Neural cell (in vitro differentiated cells): Measurements from ENCODE around the gene ZCCHC24. TPM values are rescaled to one million over a fixed set of nuclear protein-coding genes. Genes with fewer than 3 reads are reported as not detected.

Experiments
- H2AFZ ChIP-seq: fragments of 200-600, 300-800 bp; sonication (generic), shearing (Covaris generic); 2 replicates; pipeline ENCODE4 v1.6.0; 2014; ENCODE audit warnings: low read depth, mild to moderate bottlenecking, antibody characterized with exemption, low read length, moderate library complexity
- H3F3A ChIP-seq: fragments of 200-600 bp; shearing (Covaris generic); 2 replicates; pipeline ENCODE4 v1.6.1; 2016; ENCODE audit warnings: mild to moderate bottlenecking, moderate library complexity, mixed read lengths, antibody characterized with exemption, low read length; ENCODE audit not compliant: insufficient read depth, poor library complexity, severe bottlenecking
- H3K27ac ChIP-seq: fragments of 200-600, 300-800 bp; sonication (generic), shearing (Covaris generic); 2 replicates; pipeline ENCODE4 v1.5.1; 2014; ENCODE audit warnings: mild to moderate bottlenecking, low read length, moderate library complexity
- H3K27me3 ChIP-seq: fragments of 300-800, 200-600 bp; sonication (generic), shearing (Covaris generic); 2 replicates; pipeline ENCODE4 v1.6.0; 2014; ENCODE audit warnings: mild to moderate bottlenecking, low read depth, low read length, moderate library complexity; ENCODE audit not compliant: insufficient read depth
- H3K36me3 ChIP-seq: fragments of 300-800, 200-600 bp; sonication (generic), shearing (Covaris generic); 2 replicates; pipeline ENCODE4 v1.5.1; 2014; ENCODE audit warnings: mild to moderate bottlenecking, antibody characterized with exemption, low read length, moderate library complexity; ENCODE audit not compliant: insufficient read depth
- H3K4me2 ChIP-seq: fragments of 300-800, 200-600 bp; sonication (generic), shearing (Covaris generic); 2 replicates; pipeline ENCODE4 v1.6.0; 2014; ENCODE audit warnings: mild to moderate bottlenecking, low read length
- H3K4me3 ChIP-seq: fragments of 300-800, 200-600 bp; sonication (generic), shearing (Covaris generic); 2 replicates; pipeline ENCODE4 v1.5.1; 2014; ENCODE audit warnings: mild to moderate bottlenecking, low read length, moderate library complexity
- H3K79me2 ChIP-seq: fragments of 200-600 bp; shearing (Covaris generic); replicated peaks from 2 replicates; pipeline ENCODE4 v1.6.0; 2014; ENCODE audit warnings: mild to moderate bottlenecking, low read length, moderate library complexity; ENCODE audit not compliant: insufficient read depth
- H3K9ac ChIP-seq: fragments of 300-800, 200-600 bp; sonication (generic), shearing (Covaris generic); 2 replicates; pipeline ENCODE4 v1.6.1; 2016; ENCODE audit warnings: mild to moderate bottlenecking, low read length, mixed read lengths
- H3K9me2 ChIP-seq: fragments of 200-600 bp; shearing (Covaris generic); 2 replicates; pipeline ENCODE4 v1.6.1; 2016; ENCODE audit warnings: mild to moderate bottlenecking, low read length, mixed read lengths; ENCODE audit not compliant: insufficient read depth
- H3K9me3 ChIP-seq: fragments of 200-600, 300-800 bp; sonication (generic), shearing (Covaris generic); 2 replicates; pipeline ENCODE4 v1.6.1; 2016; ENCODE audit warnings: mild to moderate bottlenecking, mixed run types, low read length, moderate library complexity, mixed read lengths
- H4K20me1 ChIP-seq: fragments of 200-600 bp; shearing (Covaris generic); 2 replicates; pipeline ENCODE4 v1.6.1; 2016; ENCODE audit warnings: mild to moderate bottlenecking, mixed run types; ENCODE audit not compliant: insufficient read depth
- EP300 ChIP-seq: fragments of 450-650 bp; conservative IDR thresholded peaks from 2 replicates; pipeline ENCODE4 v1.6.1; 2014; ENCODE audit warnings: antibody characterized with exemption, mild to moderate bottlenecking, moderate library complexity; ENCODE audit not compliant: poor library complexity, severe bottlenecking
- EZH2 ChIP-seq: fragments of 200-600, 300-800 bp; shearing (Covaris generic), sonication (generic); IDR thresholded peaks from 2 replicates; pipeline ENCODE4 v1.6.1; 2014; ENCODE audit warnings: antibody characterized with exemption, low read length, borderline replicate concordance, mild to moderate bottlenecking; ENCODE audit not compliant: insufficient read depth, poor library complexity, severe bottlenecking
- MXI1 ChIP-seq: fragments of 450-650 bp; conservative IDR thresholded peaks from 2 replicates; pipeline ENCODE4 v1.6.1; 2014; ENCODE audit warnings: antibody characterized with exemption, mild to moderate bottlenecking; ENCODE audit not compliant: poor library complexity, severe bottlenecking
- POLR2AphosphoS5 ChIP-seq: IDR thresholded peaks from 2 replicates; pipeline ENCODE4 v1.6.1; 2012
- RAD21 ChIP-seq: fragments of 450-650 bp; conservative IDR thresholded peaks from 2 replicates; pipeline ENCODE4 v1.6.1; 2014; ENCODE audit warnings: antibody characterized with exemption, mild to moderate bottlenecking, moderate library complexity
- SMC3 ChIP-seq: fragments of 450-650 bp; conservative IDR thresholded peaks from 2 replicates; pipeline ENCODE4 v1.6.1; 2014; ENCODE audit warnings: antibody characterized with exemption, mild to moderate bottlenecking, moderate library complexity; ENCODE audit not compliant: poor library complexity
- TAF1 ChIP-seq: IDR thresholded peaks from 2 replicates; pipeline ENCODE4 v1.6.1; 2012; ENCODE audit warnings: low read depth
- polyA plus RNA-seq: library from polyadenylated mRNA; depleted of rRNA; stranded (reverse); fragments of >200 nt; gene quantifications from 2 replicates; pipeline ENCODE4 v1.2.3, GENCODE V29; 2014
- TF ChIP-seq, protein P1 (sequence below): IDR thresholded peaks from 2 replicates; pipeline ENCODE4 v1.6.1; 2012; ENCODE audit warnings: borderline replicate concordance
- TF ChIP-seq, protein P2 (sequence below): fragments of 450-650 bp; IDR thresholded peaks from 2 replicates; pipeline ENCODE4 v1.5.1; 2014; ENCODE audit warnings: antibody characterized with exemption, mild to moderate bottlenecking, moderate library complexity; ENCODE audit not compliant: poor library complexity, severe bottlenecking

ZCCHC24 gene
- polyA plus RNA-seq, 1 donor from 2014 or later: not detected

DNA sequence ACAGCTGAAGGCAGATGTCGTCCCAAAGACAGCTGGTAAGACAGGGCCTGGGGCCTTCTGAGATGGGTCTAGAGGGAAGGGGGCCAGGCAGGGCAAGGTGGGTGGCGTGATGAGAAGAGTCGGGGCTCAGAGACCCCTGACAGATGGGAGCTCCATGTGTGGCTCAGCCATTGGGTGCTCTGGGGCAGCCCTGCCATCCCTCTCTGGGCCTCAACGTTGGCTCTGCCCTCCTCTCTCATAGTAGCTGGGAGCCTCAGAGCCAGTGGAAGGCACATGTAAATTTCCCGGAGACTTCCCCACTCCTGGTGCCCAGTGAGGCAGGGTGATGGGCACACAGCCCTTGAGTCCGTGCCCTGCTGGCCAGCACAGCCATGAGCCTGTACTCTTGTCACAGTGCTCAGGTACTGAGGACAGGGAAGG is 96.3 kb downstream of the ZCCHC24 start:
- TF ChIP-seq EP300: no peak
- TF ChIP-seq SMC3: no peak
- H3K27me3 ChIP-seq: no peaks in the 10 kb centered on the region
- H3K27ac ChIP-seq: no peak overlapping the region
- no peak overlapping the region for H3K9ac ChIP-seq
- H3K9me3 ChIP-seq: no peaks in the 10 kb centered on the region
- no peaks in the 10 kb centered on the region for H3K36me3 ChIP-seq
- no peak overlapping the region for H3K4me2 ChIP-seq
- H4K20me1 ChIP-seq: no peaks in the 10 kb centered on the region
- no peaks in the 10 kb centered on the region for H3K79me2 ChIP-seq
- no peaks in the 10 kb centered on the region for H3F3A ChIP-seq
- no peaks in the 10 kb centered on the region for H3K9me2 ChIP-seq
- H3K4me3 ChIP-seq: no peak overlapping the region
- H2AFZ ChIP-seq: no peak overlapping the region

DNA sequence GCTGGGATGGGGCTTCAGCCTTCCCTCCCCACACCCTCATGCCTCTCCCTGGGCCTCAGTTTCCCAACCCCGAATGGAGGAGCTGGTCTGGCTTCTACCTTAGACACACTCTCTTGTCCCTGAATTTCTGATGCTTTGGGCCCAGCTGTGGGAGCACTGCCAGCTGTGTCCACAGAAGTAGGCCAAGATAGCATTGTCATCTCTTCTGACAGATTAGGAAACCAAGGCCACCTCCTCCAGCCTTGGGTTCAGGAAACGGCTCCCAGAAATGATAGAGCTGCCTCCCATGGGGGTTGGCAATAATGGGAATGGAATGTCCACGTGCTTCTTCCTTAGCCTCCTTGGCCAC is 96.8 kb downstream of the ZCCHC24 start:
- no peak for TF ChIP-seq TAF1
- no peaks in the 10 kb centered on the region for H3F3A ChIP-seq
- no peak overlapping the region for H3K9ac ChIP-seq
- H2AFZ ChIP-seq: no peak overlapping the region
- H3K36me3 ChIP-seq: no peaks in the 10 kb centered on the region
- no peaks in the 10 kb centered on the region for H3K9me2 ChIP-seq
- H3K4me2 ChIP-seq: no peak overlapping the region
- no peaks in the 10 kb centered on the region for H3K27me3 ChIP-seq
- no peaks in the 10 kb centered on the region for H3K79me2 ChIP-seq
- no peaks in the 10 kb centered on the region for H3K9me3 ChIP-seq
- H3K27ac ChIP-seq: no peak overlapping the region
- H4K20me1 ChIP-seq: no peaks in the 10 kb centered on the region
- peak overlapping the region; percentile 73 for H3K4me3 ChIP-seq

DNA sequence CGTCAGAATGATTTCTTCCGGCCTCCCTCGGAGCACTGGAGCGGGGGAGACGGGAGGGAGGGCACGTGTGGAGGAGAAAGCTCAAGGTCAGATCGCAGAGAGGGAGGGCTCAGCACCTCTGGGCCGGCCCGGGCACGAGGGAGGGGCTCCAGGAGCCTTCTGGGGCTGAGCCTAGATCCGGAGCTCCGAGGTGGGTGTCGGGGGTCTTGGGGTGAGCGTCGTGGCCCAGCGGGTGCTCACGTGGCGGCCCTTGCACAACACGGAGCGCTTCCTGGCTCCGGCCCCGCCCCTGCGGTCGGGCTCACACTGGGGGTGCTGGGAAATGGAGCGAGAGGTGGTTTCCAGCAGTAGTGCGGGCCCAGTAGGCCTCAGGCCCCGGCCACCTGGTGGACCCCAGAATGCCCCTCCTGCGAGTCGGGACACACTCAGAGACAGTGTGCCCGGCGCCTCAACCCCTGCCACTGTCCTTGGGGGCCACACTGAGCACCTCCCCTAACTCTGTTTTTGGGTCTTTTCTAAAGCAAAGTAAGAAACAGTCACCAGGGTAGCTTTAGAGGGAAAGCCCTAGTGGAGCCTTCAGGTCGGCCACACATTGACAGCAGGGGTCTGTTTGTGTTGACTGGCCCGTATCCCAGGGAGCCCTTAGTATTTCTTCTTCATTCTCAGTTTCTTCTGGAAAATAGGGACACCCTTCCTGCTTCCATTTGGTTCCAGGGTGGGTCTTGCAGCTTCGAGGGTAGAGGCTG is 97.4 kb downstream of the ZCCHC24 start:
- Histone ChIP-seq H3K9me2 (no peaks in the 10 kb centered on the region), H3K9ac (peak overlapping the region; percentile 69), H4K20me1 (no peaks in the 10 kb centered on the region), H3F3A (no peaks in the 10 kb centered on the region), H3K4me2 (peak overlapping the region; percentile 55), H3K36me3 (no peaks in the 10 kb centered on the region), H3K4me3 (peak overlapping the region; percentile 73), H3K79me2 (no peaks in the 10 kb centered on the region), H3K9me3 (no peaks in the 10 kb centered on the region), H2AFZ (peak overlapping the region; percentile 27), H3K27me3 (no peaks in the 10 kb centered on the region), H3K27ac (no peak overlapping the region)
- TF ChIP-seq POLR2AphosphoS5 (no peak), TAF1 (no peak), EZH2 (no peak), MXI1 (no peak), SMC3 (no peak), RAD21 (no peak), EP300 (no peak)
- TF ChIP-seq, protein P1, sequence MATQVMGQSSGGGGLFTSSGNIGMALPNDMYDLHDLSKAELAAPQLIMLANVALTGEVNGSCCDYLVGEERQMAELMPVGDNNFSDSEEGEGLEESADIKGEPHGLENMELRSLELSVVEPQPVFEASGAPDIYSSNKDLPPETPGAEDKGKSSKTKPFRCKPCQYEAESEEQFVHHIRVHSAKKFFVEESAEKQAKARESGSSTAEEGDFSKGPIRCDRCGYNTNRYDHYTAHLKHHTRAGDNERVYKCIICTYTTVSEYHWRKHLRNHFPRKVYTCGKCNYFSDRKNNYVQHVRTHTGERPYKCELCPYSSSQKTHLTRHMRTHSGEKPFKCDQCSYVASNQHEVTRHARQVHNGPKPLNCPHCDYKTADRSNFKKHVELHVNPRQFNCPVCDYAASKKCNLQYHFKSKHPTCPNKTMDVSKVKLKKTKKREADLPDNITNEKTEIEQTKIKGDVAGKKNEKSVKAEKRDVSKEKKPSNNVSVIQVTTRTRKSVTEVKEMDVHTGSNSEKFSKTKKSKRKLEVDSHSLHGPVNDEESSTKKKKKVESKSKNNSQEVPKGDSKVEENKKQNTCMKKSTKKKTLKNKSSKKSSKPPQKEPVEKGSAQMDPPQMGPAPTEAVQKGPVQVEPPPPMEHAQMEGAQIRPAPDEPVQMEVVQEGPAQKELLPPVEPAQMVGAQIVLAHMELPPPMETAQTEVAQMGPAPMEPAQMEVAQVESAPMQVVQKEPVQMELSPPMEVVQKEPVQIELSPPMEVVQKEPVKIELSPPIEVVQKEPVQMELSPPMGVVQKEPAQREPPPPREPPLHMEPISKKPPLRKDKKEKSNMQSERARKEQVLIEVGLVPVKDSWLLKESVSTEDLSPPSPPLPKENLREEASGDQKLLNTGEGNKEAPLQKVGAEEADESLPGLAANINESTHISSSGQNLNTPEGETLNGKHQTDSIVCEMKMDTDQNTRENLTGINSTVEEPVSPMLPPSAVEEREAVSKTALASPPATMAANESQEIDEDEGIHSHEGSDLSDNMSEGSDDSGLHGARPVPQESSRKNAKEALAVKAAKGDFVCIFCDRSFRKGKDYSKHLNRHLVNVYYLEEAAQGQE: no peak
- TF ChIP-seq, protein P2, sequence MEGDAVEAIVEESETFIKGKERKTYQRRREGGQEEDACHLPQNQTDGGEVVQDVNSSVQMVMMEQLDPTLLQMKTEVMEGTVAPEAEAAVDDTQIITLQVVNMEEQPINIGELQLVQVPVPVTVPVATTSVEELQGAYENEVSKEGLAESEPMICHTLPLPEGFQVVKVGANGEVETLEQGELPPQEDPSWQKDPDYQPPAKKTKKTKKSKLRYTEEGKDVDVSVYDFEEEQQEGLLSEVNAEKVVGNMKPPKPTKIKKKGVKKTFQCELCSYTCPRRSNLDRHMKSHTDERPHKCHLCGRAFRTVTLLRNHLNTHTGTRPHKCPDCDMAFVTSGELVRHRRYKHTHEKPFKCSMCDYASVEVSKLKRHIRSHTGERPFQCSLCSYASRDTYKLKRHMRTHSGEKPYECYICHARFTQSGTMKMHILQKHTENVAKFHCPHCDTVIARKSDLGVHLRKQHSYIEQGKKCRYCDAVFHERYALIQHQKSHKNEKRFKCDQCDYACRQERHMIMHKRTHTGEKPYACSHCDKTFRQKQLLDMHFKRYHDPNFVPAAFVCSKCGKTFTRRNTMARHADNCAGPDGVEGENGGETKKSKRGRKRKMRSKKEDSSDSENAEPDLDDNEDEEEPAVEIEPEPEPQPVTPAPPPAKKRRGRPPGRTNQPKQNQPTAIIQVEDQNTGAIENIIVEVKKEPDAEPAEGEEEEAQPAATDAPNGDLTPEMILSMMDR: no peak
